ENCODE results near the gene FAM184B.

FAM184B gene

DNA sequence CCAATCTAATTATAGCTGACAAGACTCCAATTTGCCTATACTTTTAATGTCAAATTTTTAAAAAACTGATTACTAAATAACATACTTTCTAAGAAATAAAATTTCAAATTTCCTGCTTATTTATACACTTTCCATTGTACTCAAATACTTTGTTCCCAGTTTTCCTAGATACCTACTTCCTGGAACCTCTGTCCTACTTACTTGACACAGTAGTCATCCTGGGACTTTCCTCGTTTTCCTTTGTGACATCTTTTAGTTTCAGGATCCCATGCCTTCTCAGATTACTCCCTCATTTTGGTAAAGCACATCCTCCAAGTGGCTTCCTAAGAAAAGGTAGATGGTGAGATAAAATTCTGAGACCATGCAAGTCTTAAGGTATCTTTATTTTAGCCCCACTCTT, 13.3 kb upstream of the FAM184B start:
- no peak for DNase-seq (ENCODE audit: extremely low read depth, low read depth)
- TF ChIP-seq, protein P1, sequence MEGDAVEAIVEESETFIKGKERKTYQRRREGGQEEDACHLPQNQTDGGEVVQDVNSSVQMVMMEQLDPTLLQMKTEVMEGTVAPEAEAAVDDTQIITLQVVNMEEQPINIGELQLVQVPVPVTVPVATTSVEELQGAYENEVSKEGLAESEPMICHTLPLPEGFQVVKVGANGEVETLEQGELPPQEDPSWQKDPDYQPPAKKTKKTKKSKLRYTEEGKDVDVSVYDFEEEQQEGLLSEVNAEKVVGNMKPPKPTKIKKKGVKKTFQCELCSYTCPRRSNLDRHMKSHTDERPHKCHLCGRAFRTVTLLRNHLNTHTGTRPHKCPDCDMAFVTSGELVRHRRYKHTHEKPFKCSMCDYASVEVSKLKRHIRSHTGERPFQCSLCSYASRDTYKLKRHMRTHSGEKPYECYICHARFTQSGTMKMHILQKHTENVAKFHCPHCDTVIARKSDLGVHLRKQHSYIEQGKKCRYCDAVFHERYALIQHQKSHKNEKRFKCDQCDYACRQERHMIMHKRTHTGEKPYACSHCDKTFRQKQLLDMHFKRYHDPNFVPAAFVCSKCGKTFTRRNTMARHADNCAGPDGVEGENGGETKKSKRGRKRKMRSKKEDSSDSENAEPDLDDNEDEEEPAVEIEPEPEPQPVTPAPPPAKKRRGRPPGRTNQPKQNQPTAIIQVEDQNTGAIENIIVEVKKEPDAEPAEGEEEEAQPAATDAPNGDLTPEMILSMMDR (IDR thresholded peaks at IDR 0.05; ENCODE audit: low read depth, low read length): no peak

DNA sequence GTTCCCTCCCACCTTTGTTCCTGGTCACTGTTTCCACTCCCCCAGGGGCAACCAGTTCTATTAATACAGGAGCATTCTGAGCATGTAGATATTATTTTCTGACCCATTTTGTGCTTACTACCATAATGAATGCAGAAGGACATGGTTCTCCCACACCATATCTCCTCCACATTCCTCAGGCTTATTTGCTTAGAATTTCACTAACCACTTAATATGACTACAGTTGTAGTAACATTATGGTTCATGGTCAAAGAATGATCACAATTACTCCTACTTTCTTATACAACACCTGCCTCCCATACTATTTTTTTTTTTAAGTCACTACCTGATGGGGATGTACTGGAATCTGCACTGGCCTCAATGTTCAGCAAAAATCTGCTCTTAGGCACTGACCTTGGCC, 7.5 kb upstream of the FAM184B start:
- DNase-seq (ENCODE audit: extremely low read depth, low read depth): no peak
- TF ChIP-seq, protein P1 (IDR thresholded peaks at IDR 0.05; ENCODE audit: low read depth, low read length): no peak

DNA sequence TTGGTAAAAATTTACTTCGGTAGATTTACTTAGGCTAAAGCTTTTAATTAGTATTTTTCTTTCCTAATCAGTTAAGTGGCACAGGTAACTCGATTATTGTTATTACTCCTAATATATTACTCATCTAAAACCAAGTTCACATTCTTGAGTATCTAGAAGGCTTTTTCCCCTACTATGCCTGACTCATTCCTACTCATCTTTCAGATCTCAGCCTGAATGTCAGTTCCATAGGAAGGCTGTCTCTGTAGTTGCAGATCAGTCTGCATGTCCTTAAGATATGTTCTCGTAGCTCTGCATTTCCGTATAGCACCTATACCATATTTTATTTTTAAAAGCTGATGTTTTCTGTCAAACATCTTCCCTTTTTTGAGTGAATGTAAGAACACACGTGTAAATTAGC, 5.9 kb upstream of the FAM184B start:
- no peak for DNase-seq (ENCODE audit: extremely low read depth, low read depth)
- TF ChIP-seq, protein P1 (IDR thresholded peaks at IDR 0.05; ENCODE audit: low read depth, low read length): no peak

DNA sequence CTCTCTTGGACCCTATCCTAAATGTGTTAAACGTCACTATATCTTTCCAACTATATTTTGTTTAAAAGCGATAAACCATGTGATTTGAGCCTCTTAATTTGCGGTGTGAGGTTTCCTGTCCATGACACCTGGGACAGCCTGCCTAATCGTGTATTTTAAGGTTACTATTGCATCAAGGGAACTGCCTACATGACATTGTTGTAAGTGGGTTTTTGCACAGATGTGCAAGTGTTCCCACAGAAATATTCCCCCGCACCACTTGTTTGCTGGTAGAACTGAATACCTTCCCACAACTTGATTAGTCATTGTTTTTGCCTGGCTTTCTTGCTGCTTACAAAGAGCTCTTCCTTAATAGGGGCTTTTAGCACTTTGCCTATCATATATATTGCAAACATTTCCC, 5.1 kb upstream of the FAM184B start:
- TF ChIP-seq, protein P1 (IDR thresholded peaks at IDR 0.05; ENCODE audit: low read depth, low read length): no peak
- no peak for DNase-seq (ENCODE audit: extremely low read depth, low read depth)

DNA sequence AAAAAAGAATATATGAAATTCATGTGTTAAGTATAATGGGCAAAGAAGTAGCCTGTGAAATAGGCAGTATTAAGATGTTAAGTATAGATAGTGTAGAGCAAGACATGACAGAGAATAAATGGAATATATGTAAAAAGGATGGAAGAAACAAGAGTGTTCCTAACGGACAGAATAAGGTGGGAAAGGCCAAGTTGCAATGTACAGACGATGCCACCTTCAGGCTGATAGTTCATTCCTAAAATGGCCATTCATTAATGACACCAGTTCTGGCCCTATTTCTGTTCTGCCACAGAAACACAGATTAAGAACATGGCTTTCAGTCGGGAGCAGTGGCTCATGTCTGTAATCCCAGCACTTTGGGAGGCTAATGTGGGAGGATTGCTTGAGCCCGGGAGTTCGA, 4.4 kb upstream of the FAM184B start:
- TF ChIP-seq, protein P1 (IDR thresholded peaks at IDR 0.05; ENCODE audit: low read depth, low read length): no peak
- no peak for DNase-seq (ENCODE audit: extremely low read depth, low read depth)

DNA sequence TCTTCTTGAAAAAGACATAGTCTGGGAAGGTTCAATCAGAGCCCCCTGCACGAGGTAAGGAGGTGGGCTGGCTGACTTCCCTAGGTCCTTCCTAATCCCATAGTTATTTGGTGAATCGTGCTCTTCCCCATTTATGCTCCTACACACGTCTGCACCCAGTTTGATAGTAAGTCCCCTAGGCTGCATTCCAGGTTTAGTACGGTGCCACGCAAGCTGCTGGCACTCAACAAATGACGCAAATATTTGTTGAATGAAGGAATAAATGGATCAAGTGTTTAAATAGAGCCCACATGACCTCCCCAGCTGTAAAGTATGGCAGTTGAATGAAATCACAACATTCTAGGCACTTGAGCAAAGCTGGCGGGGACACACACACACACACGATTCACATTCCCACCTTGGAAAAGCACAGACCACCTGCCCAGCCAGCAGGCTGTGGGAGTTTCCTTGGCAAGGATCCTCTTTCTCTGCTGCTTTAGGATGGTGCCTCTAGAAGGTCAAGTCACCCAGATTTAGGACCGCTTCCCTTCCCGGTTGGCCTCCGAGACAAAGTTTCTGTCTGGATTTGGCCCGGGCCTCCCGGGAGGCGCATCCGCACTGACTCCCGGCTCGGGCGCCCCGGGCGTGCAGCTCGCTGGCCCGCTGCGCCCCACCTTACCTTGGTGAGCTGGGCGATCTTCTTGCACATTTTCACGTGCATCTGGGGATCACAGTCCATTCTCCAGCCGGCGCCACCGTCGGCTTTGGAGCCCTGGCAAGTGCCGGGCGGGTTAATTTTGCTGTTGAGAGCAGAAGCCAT, 721 bp downstream of the FAM184B start:
- TF ChIP-seq, protein P1 (IDR thresholded peaks at IDR 0.05; ENCODE audit: low read depth, low read length): no peak
- DNase-seq (ENCODE audit: extremely low read depth, low read depth): no peak

DNA sequence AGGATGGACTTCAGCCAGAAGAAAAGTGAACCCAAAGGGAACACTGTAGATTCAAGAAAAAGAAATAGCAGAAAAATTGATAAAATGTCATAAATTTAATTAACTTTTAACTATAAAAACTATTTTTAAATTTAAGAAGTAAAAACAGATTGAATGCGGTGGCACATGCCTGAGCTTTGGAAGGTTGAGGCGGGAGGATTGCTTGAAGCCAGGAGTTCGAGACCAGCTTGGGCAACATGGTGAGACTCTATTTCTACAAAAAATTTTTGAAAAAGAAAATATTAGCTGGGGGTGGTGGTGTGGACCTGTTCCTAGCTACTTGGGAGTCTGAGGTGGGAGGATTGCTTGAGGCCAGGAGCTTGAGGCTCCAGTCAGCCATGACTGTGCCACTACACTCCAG, 3.0 kb downstream of the FAM184B start:
- TF ChIP-seq, protein P1 (IDR thresholded peaks at IDR 0.05; ENCODE audit: low read depth, low read length): no peak
- DNase-seq (ENCODE audit: extremely low read depth, low read depth): no peak

Data from AG09319 (cell line).